Epithelial cell of proximal tubule (primary cell): ENCODE measurements around the gene STRADB. TPM values are rescaled to one million over a fixed set of nuclear protein-coding genes. Genes with fewer than 3 reads are reported as not detected.
A peak's percentile ranks its signal among the peaks of the same experiment; 100 is the strongest.

Experiments used
- DNase-seq: peaks from one replicate; pipeline ENCODE4 v3.0.0-alpha.2; 2011; ENCODE audit warnings: low read depth
- H3K4me3 ChIP-seq: 2 replicates; pipeline ENCODE4 v1.5.1; 2011; ENCODE audit warnings: low read depth, mild to moderate bottlenecking, low read length
- CTCF ChIP-seq: conservative IDR thresholded peaks from 2 replicates; pipeline ENCODE4 v1.5.1; 2012; ENCODE audit warnings: low read depth, mild to moderate bottlenecking, low read length
- total RNA-seq: library from RNA; depleted of rRNA; stranded (reverse); fragments of >200 nt; gene quantifications from 2 replicates; pipeline ENCODE4 v1.2.3, GENCODE V29; 2015

Gene STRADB
- total RNA-seq, 1 donor from 2014 or later, result 27.8 TPM

GRCh38 chr2:201444746-201445465 is 6.6 kb upstream of the STRADB start:
- no peak overlapping the region for H3K4me3 ChIP-seq
- TF ChIP-seq CTCF, result no peak
- no peak for DNase-seq

- DNase-seq, result no peak
- no peak for TF ChIP-seq CTCF
- no peak overlapping the region for H3K4me3 ChIP-seq
Measured at GRCh38 chr2:201447086-201447485, 4.5 kb upstream of the STRADB start.

- H3K4me3 ChIP-seq, result no peak overlapping the region
- no peak for DNase-seq
- TF ChIP-seq CTCF, result no peak
Measured at GRCh38 chr2:201448061-201448460, 3.5 kb upstream of the STRADB start.

- no peak for DNase-seq
- no peak for TF ChIP-seq CTCF
- no peak overlapping the region for H3K4me3 ChIP-seq
Measured at GRCh38 chr2:201448701-201449100, 2.8 kb upstream of the STRADB start.

- TF ChIP-seq CTCF, result no peak
- peak overlapping the region; percentile 92 for H3K4me3 ChIP-seq
- no peak for DNase-seq
Measured at GRCh38 chr2:201450954-201451291, 617 bp upstream of the STRADB start.

GRCh38 chr2:201452058-201452921 is 750 bp downstream of the STRADB start:
- DNase-seq, result no peak
- H3K4me3 ChIP-seq, result peak overlapping the region; percentile 92
- no peak for TF ChIP-seq CTCF
